ENCODE results near the gene CUX1.

Gene CUX1

GRCh38 chr7:102111061-102112041 is 293.9 kb downstream of the CUX1 start:
- no peak for TF ChIP-seq CTCF (IDR thresholded peaks at IDR 0.05; ENCODE audit: low read depth, low read length)
- DNase-seq (ENCODE audit: low read depth in 2 of 2): peak in 1 of 2 donors; percentile 20
- H3K4me3 ChIP-seq (replicated peaks in 1 of 2; ENCODE audit: low read depth in 2 of 2, low read length in 2 of 2): no peak overlapping the region

GRCh38 chr7:102115181-102115580 is 297.8 kb downstream of the CUX1 start:
- no peak overlapping the region for H3K4me3 ChIP-seq (replicated peaks in 1 of 2; ENCODE audit: low read depth in 2 of 2, low read length in 2 of 2)
- no peak for DNase-seq (ENCODE audit: low read depth in 2 of 2)
- no peak for TF ChIP-seq CTCF (IDR thresholded peaks at IDR 0.05; ENCODE audit: low read depth, low read length)

- TF ChIP-seq CTCF (IDR thresholded peaks at IDR 0.05; ENCODE audit: low read depth, low read length): no peak
- DNase-seq (ENCODE audit: low read depth in 2 of 2): no peak
- no peak overlapping the region for H3K4me3 ChIP-seq (replicated peaks in 1 of 2; ENCODE audit: low read depth in 2 of 2, low read length in 2 of 2)
These were observed 298.5 kb downstream of the CUX1 start for GRCh38 chr7:102115931-102116330.

GRCh38 chr7:102117743-102118142 is 300.3 kb downstream of the CUX1 start:
- H3K4me3 ChIP-seq (replicated peaks in 1 of 2; ENCODE audit: low read depth in 2 of 2, low read length in 2 of 2): no peak overlapping the region
- peak; percentile 62 to 90 for DNase-seq (ENCODE audit: low read depth in 2 of 2)
- no peak for TF ChIP-seq CTCF (IDR thresholded peaks at IDR 0.05; ENCODE audit: low read depth, low read length)

GRCh38 chr7:102119213-102119651 is 301.8 kb downstream of the CUX1 start:
- no peak overlapping the region for H3K4me3 ChIP-seq (replicated peaks in 1 of 2; ENCODE audit: low read depth in 2 of 2, low read length in 2 of 2)
- peak in 1 of 2 donors; percentile 70 for DNase-seq (ENCODE audit: low read depth in 2 of 2)
- no peak for TF ChIP-seq CTCF (IDR thresholded peaks at IDR 0.05; ENCODE audit: low read depth, low read length)

- DNase-seq (ENCODE audit: low read depth in 2 of 2): no peak
- H3K4me3 ChIP-seq (replicated peaks in 1 of 2; ENCODE audit: low read depth in 2 of 2, low read length in 2 of 2): no peak overlapping the region
- no peak for TF ChIP-seq CTCF (IDR thresholded peaks at IDR 0.05; ENCODE audit: low read depth, low read length)
These were observed 302.5 kb downstream of the CUX1 start for GRCh38 chr7:102119925-102120324.

All from cardiac fibroblast (primary cell).